HG03571 (cell line): ENCODE data around the gene PRDX2.
"Not testable (repeated sequence)": the region's sequence is repeated elsewhere in the genome, so short reads cannot be mapped to it uniquely, and the experiment has no call there.

Source experiments
- ATAC-seq: cut with Tn5 transposase; IDR thresholded peaks from one replicate; pipeline ENCODE4 v1.9.1; 2021; ENCODE audit not compliant: unreplicated experiment

Gene PRDX2

GRCh38 chr19:12825254-12826131 is 23.9 kb upstream of the PRDX2 start:
- ATAC-seq = no peak

DNA sequence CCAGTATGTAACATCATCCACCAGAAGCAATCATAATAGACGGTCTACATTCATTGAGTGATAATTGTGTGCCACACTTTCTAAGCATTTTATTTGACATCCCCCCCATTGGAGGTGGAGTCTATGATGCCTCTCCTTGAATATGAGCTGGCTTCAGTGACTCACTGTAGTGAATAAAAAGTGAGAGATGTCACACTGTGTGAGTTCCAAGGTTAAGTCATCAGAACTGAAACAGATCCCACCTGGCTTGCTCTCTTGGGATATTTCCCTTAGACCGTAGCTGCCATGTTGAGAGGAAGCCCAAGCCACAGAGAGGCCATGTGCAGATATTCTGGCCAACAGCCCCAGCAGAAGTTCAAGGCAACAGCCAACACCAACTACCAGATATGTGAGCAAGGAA is 20.2 kb upstream of the PRDX2 start:
- no peak for ATAC-seq

- ATAC-seq = not testable (repeated sequence)
These were observed 16.2 kb upstream of the PRDX2 start for GRCh38 chr19:12817810-12818209.

GRCh38 chr19:12817188-12817587 is 15.6 kb upstream of the PRDX2 start:
- ATAC-seq = not testable (repeated sequence)

- ATAC-seq = no peak
These were observed 13.5 kb upstream of the PRDX2 start for GRCh38 chr19:12815088-12815487.

- peak; percentile 67 for ATAC-seq
These were observed 4.9 kb upstream of the PRDX2 start, which contains the start of gene RNASEH2A for GRCh38 chr19:12806242-12807081. Gene RNASEH2A, plus strand, starts transcription at chr19:12806584. Its CDS starts 90 bp downstream, at chr19:12806674.

GRCh38 chr19:12804051-12804450 is 2.5 kb upstream of the PRDX2 start:
- no peak for ATAC-seq

GRCh38 chr19:12802267-12803106 is 887 bp upstream of the PRDX2 start:
- ATAC-seq = no peak

GRCh38 chr19:12800923-12801465 is 606 bp downstream of the PRDX2 start:
- ATAC-seq = no peak

DNA sequence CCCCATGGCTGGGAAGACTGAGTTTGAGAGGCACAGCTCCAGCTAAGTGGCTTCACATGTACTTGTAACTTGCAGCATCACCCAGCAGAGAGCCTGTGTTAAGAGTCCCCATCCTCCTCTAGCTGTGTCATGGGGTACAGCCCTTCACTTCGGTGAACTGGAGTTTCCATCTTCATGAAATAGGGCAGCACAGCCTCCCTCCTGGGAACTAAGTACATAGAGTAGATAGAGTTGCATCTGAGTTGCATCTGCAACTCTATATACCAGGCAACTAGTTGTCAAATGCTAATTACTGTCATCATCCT is 1.2 kb downstream of the PRDX2 start:
- no peak for ATAC-seq

GRCh38 chr19:12799742-12800465 is 1.7 kb downstream of the PRDX2 start:
- ATAC-seq = no peak

- not testable (repeated sequence) for ATAC-seq
These were observed 4.0 kb downstream of the PRDX2 start for GRCh38 chr19:12797607-12798006.

GRCh38 chr19:12797141-12797587 is 4.4 kb downstream of the PRDX2 start:
- ATAC-seq = no peak

DNA sequence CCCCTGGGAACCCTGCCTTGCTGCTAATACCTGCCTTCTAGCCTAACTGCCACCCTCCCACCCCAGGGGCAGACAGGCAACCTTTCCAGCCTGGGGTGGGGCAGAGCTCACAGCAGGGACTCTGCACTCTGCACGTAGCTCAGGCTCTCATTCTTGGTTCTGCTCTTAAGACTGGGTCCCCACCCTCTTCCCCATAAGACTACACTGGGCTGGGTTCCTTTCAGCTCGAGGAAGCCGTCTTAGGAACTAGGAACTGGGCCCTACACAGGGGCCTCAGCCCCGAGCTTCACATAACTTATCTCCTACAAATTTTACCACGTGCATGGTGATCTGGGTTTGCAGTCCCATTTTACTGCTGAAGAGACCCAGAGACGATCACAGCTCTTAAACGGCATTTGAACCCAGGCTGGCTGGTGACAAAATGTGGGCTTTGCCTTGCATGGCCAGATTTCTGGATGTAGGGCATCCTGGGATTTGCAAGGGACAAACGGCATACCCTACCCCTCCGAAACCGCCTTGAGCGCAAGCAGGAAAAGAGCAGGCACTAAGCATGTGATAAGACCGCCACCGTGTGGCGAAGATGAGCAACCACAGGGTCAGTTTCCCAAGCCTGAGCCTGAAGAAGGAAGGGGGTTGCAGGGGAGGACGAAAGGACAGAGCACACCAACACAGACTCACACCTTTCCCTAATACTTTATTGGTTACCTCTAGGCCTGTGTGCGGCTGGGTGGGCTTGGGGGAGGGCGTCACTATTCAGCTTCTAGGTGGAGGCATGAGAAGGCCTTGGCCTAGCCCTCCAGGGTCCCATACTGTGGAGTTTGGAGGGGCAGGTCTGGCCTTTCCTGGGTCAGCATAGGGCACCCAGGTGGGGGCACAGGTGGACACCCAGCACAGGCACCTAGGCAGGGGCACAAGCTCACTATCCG is 5.2 kb downstream of the PRDX2 start:
- no peak for ATAC-seq

DNA sequence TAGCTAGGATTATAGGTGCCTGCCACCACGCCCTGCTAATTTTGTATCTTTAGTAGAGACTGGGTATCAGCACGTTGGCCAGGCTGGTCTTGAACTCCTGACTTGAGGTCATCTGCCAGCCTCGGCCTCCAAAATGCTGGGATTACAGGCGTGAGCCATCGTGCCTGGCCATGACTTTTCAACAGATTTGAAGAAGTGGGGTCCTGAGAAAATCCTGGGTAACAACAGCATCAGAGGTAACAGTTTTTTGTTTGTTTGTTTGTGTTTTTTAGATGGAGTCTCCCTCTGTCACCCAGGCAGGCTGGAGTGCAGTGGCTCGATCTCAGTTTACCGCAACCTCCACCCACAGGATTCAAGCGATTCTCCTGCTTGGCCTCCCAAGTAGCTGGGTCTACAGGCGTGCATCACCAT is 6.6 kb downstream of the PRDX2 start:
- no peak for ATAC-seq

DNA sequence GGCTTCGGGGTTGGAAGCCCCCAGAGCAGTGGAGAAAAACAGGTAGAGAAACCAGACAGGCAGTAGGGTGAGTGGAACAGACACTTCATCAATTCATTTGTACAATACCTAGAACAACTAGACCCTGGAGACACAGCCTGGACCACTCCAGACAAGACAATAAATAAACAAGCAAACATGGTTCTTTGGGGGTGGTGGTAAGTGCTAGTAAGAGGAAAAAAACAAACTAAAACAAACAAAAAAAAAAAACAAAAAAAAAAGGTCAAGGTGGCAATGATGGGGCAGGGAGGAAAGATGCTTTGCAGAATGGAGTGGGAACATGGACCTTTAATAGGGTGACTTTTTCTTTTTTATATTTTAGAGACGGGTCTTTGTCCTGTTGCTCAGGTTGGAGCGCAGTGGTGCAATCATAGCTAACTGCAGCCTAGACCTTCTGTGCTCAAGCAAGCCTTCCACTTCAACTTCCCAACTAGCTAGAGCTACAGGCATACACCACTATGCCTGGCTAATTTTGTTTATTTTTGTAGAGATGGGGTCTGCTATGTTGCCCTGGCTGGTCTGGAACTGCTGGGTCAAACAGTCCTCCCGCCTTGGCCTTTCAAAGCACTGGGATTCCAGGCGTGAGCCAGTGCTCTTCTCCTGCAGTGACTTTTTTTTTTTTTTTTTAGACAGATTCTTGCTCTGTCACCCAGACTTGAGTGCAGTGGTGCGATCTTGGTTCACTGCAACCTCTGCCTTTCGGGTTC is 7.2 kb downstream of the PRDX2 start:
- no peak for ATAC-seq

- peak; percentile 18 for ATAC-seq
These were observed 8.1 kb downstream of the PRDX2 start for GRCh38 chr19:12793290-12794195.
